ENCODE results near the gene TAF11L14.
"Not testable (repeated sequence)": the region's sequence is repeated elsewhere in the genome, so short reads cannot be mapped to it uniquely, and the experiment has no call there.

GRCh38 chr5:17590860-17591259 is 43.4 kb upstream of the TAF11L14 start, which contains the start of gene TAF11L8:
- TF ChIP-seq EZH2 (IDR thresholded peaks at IDR 0.05; ENCODE audit: borderline replicate concordance, insufficient read depth, low read depth, low read length, poor library complexity, severe bottlenecking); CTCF (IDR thresholded peaks at IDR 0.05): not testable (repeated sequence)

Data from B cell (primary cell).